Measurements from ENCODE around the gene CLNS1A.

GRCh38 chr11:77658213-77659013, 20.8 kb upstream of the CLNS1A start:
- no peak for TF ChIP-seq CTCF (conservative IDR thresholded peaks at IDR 0.05 in 1 of 2, IDR thresholded peaks at IDR 0.05 in 1 of 2; ENCODE audit: extremely low read depth in 1 of 2, insufficient read depth in 1 of 2, low read depth in 1 of 2, low read length in 2 of 2)
- TF ChIP-seq EZH2 (IDR thresholded peaks at IDR 0.05; ENCODE audit: borderline replicate concordance, low read length) = no peak

Measured in mammary epithelial cell (primary cell).